Activated naive CD4-positive, alpha-beta T cell (primary cell): ENCODE results near the gene NUDT21.
"Not testable (repeated sequence)": the region's sequence is repeated elsewhere in the genome, so short reads cannot be mapped to it uniquely, and the experiment has no call there.

Experiments
- DNase-seq, 4 experiments: peaks; one replicate each; lab custom pipeline; 2025; lab: John Stamatoyannopoulos, UW

NUDT21 gene

GRCh38 chr16:56419740-56420548 lies 31.2 kb downstream of the NUDT21 start:
- DNase-seq: no peak

DNA sequence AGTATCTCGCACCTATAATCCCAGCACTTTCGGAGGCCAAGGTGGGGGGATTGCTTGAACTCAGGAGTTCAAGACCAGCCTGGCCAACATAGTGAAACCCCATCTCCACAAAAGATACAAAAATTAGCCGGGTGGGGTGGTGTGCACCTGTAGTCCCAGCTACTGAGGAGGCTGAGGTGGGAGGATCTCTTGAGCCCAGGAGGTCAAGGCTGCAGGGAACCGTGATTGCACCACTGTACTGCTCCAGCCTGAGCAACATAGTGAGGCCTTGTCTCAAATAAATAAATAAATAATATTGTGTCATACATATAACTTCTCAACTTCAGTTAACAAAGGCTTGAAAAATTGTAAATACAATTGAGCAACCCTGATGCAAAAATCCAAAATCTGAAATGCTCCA lies 34.0 kb downstream of the NUDT21 start:
- DNase-seq: no peak

DNA sequence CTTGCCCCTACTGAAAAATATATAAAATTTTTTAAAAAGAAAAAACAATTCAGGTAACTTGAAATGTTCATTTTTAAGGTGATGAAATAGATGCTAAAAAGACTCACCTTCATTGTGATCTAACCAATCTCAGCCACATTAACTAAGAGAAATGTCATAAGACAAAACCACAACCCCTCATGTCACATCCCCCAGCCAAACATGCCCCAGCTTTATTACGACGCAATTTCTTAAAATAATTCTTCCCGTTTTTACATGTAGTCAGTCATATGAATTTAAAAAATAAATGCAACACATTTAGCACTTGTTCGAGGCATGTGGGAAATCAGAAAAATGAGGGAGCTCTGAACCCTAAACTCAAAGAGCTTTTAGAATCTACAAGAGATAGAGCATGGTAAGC lies 35.3 kb downstream of the NUDT21 start:
- no peak for DNase-seq

GRCh38 chr16:56414366-56414765 lies 36.8 kb downstream of the NUDT21 start:
- no peak for DNase-seq

- DNase-seq: no peak
Observed at GRCh38 chr16:56413381-56413780, 37.8 kb downstream of the NUDT21 start.

- DNase-seq: no peak
Observed at GRCh38 chr16:56411624-56412023, 39.5 kb downstream of the NUDT21 start.

DNA sequence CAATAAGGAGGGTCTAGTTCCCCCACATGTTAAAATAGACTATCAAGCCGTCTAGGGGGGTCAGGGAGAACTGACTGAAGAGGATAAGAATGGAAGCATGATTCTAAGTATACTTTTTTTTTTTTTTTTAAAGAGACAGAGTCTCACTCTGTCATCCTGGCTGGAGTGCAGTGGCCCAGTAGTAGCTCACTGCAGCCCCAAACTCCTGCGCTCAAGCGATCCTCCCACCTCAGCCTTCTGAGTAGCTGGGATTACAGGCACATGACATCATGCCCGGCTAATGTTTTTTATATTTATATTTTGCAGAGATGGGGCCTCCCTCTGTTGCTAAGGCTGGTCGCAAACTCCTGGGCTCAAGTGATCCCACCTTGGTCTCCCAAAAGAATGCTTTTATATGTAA lies 40.0 kb downstream of the NUDT21 start:
- DNase-seq: no peak

GRCh38 chr16:56409195-56409594 lies 41.9 kb downstream of the NUDT21 start:
- no peak for DNase-seq

DNA sequence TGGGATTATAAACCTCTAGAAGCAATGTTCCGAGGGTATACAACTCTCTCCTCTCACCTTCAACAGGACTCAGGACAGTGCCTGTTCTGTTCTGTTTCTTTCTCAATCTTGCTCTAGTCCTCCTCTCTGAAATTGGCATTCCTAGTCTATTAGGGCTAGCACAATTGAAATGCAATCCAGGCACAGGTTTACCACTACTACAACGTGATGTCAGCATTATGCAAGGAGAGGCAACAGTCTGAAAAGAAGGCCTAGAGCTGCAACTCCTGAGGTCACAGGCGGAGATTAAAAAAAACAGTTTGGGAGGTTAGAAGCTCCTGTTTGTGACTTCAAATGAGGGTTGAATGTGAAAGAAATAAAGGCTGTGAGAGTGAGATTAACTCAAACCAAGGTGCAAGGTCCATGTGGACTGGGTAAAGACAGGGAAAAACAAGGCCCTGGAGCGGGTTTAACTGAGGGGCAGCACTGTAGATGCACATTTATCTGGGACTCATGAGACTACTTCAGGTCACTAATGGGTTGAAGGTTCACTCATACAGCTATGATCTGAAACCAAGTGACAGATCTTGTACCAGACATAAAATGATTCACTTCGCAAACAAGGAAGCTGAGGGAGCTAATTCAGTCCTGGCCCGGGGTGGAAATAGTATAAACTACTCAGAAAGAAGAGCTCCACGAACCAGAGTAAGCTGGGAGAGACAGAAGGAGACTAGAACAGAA lies 42.6 kb downstream of the NUDT21 start:
- no peak for DNase-seq

GRCh38 chr16:56405977-56406672 lies 45.0 kb downstream of the NUDT21 start:
- no peak for DNase-seq

DNA sequence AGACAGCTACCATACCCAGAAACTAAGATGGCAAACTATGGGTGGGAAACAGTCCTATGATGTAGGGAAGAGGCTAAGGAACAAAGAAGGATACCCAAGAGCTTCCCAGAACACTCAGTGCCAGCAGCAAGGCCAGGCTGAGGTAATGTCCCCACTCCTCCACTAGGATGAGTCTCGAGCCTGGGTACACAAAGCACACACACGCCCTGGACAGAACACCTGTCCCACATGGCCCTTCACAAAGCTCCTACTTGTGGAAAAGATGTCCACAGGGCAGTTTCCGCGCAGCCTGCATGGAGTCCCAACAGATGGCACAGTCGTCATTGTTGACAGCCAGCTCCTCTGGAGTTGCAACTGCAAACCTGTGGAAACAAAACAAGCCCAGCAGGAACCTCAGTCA lies 49.6 kb downstream of the NUDT21 start:
- DNase-seq: no peak

GRCh38 chr16:56400458-56400857 lies 50.7 kb downstream of the NUDT21 start:
- DNase-seq: no peak

DNA sequence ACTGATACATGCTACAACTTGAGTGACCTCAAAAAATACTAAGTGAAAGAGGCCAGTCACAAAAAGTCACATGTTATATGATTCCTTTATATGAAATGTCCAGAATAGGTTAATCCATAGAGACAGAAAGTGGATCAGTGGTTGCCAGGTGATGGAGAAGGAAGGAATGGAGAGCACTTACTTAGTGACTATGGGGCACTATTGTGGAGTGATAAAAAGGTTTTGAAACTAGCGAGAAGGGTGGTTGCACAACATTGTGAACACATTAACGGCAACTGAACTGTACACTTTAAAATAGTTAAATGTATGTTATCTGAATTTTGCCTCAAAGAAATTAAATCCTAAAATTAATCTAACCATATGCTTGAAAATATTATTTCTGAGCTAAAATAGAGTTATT lies 51.6 kb downstream of the NUDT21 start:
- no peak for DNase-seq

- DNase-seq: no peak
Observed at GRCh38 chr16:56399047-56399446, 52.1 kb downstream of the NUDT21 start.

DNA sequence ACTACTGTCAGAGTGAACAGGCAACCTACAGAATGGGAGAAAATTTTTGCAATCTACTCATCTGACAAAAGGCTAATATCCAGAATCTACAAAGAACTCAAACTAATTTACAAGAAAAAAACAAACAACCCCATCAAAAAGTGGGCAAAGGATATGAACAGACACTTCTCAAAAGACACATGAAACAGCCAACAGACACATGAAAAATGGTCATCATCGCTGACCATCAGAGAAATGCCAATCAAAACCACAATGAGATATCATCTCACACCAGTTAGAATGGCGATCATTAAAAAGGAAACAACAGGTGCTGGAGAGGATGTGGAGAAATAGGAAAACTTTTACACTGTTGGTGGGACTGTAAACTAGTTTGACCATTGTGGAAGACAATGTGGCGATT lies 54.4 kb downstream of the NUDT21 start:
- DNase-seq: not testable (repeated sequence)

GRCh38 chr16:56389554-56389953 lies 61.6 kb downstream of the NUDT21 start:
- DNase-seq: no peak

DNA sequence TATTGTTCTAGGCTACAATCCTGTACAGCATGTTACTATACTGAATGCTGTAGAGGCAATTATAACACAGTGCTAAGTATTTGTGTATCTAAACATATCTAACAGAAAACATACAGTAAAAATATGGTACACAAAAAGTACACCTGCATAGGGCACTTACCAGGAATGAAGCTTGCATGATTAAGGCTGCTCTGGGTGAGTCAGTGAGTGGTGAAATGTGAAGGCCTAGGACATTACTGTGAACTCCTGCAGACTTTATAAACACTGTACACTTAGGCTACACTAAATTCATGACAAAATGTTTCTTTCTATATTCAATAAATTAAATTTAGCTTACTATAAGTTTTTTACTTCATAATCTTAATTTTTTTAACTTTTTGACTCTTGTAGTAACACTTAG lies 62.9 kb downstream of the NUDT21 start:
- no peak for DNase-seq

DNA sequence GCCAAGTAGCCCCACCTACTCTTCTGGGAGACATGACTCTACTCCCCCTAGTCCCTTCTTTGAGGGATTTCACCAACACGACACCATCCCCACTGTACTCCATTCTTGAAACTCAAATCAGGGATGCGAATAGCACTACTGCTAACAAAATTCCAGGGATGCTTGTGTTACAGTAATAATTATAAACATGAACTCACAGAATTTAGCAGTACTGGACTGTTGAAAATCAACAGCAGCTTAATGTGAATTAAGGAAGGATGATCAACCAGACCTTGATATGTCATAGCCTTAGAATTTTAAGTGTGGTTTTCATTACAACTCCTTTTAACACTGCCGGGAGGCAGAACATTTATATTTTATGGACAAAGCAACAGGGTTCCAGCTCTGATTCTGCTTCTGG lies 63.7 kb downstream of the NUDT21 start:
- DNase-seq: no peak

- no peak for DNase-seq
Observed at GRCh38 chr16:56384074-56384721, 66.9 kb downstream of the NUDT21 start.

DNA sequence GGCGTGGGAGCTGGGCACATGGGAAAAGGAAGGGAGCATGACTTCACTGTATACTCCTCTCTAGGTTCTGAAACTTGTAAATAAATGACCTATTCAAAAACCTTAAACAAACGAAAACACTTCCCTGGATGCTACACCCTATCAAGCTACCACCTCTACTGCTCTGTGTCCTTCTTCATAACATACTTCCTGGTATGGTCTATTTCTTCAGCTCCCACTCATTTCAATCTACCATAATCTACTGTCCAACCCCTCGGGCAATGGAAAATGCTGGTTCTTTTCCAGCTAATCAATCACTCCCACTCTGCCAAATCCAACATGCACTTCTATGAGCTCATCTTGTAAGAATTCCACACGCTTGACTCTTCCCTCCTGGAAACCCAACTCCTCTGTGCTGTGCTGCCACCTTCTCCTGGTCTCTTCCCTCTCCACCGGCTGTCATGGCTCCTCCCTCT lies 68.2 kb downstream of the NUDT21 start:
- DNase-seq: no peak

GRCh38 chr16:56382459-56382858 lies 68.7 kb downstream of the NUDT21 start:
- no peak for DNase-seq

DNA sequence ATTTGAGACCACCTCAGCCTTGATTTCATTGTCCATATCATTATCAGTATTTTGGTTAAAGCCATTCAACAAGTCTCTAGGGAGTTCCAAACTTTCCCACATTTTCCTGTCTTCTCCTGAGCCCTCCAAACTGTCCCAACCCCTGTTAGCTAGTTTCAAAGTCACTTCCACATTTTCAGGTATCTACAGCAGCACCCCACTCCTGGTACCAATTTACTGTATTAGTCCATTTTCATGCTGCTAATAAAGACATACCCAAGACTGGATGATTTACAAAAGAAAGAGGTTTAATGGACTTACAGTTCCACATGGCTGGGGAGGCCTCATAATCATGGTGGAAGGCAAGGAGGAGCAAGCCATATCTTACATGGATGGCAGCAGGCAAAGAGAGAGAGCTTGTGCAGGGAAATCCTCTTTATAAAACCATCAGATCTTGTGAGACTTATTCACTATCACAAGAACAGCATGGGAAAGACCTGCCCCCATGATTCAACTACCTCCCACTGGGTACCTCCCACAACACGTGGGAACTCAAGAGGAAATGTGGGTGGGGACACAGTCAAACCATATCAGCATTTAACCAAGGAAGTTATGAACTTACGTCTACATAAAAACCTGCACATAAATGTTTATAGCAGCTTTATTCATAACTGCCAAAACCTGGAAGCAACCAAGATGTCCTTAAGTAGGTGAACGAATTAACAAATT lies 70.2 kb downstream of the NUDT21 start:
- not testable (repeated sequence) for DNase-seq
